HCT116 (cell line): ENCODE results near the gene TNFRSF8. TPM values are rescaled to one million over a fixed set of nuclear protein-coding genes. Genes with fewer than 3 reads are reported as not detected.

Experiments used
- ATAC-seq: fragments of 200-7000 bp; cut with Tn5 transposase; 2 replicates; pipeline ENCODE4 v1.9.1; 2020; ENCODE audit warnings: mild to moderate bottlenecking, moderate library complexity
- BruUV-seq: library from RNA; stranded (reverse); fragments of 400-500 nt; replicated peaks from 2 replicates; lab custom pipeline; 2021; lab: Mats Ljungman, UMichigan
- CTCF ChIA-PET: fragments of 300-600 bp; sonication (Branson Sonifier 250); formaldehyde crosslinking; loops from one replicate; lab custom pipeline; 2021; ENCODE audit warnings: antibody characterized with exemption; lab: Charles Lee
- POLR2A ChIA-PET: fragments of 300-600, 350-600 bp; sonication (Branson Sonifier 250); formaldehyde crosslinking; loops from one replicate; lab custom pipeline; 2021; ENCODE audit warnings: antibody characterized with exemption; lab: Charles Lee
- RAD21 ChIA-PET, 2 experiments: fragments of 300-600 bp; sonication (Branson Sonifier 250); formaldehyde crosslinking; loops; one replicate each; lab custom pipeline; 2023; ENCODE audit warnings: low total read pairs in 2 of 2; ENCODE audit not compliant: uncharacterized antibody in 2 of 2, unreplicated experiment in 2 of 2, low non-redundant PET in 1 of 2; lab: Charles Lee
- DNase-seq: peaks from one replicate; pipeline ENCODE4 v3.0.0-alpha.2; 2010; ENCODE audit warnings: low read depth, low spot score
- H2AFZ ChIP-seq: fragments of 200-600 bp; shearing (Covaris generic), sonication (generic); 2 replicates; pipeline ENCODE4 v1.6.1; 2017; ENCODE audit warnings: low read depth, mixed run types, mixed read lengths, antibody characterized with exemption, low read length; ENCODE audit not compliant: poor library complexity, severe bottlenecking
- H3K27ac ChIP-seq: 2 replicates; pipeline ENCODE4 v1.5.1; 2012; ENCODE audit warnings: low read depth, low read length
- H3K27me3 ChIP-seq: fragments of 200-600 bp; sonication (generic); 2 replicates; pipeline ENCODE4 v1.6.1; 2016; ENCODE audit warnings: mixed run types, low read length, mixed read lengths; ENCODE audit not compliant: insufficient read depth
- H3K36me3 ChIP-seq, 2 experiments: fragments of 200-500 bp in 1 of 2; fragments of 200-600 bp in 1 of 2; sonication (Bioruptor generic) in 1 of 2; sonication (generic) in 1 of 2; 2 replicates each; pipeline versions ENCODE4 v1.5.1 to v1.6.1; 2014 to 2016; ENCODE audit warnings: low read length in 2 of 2, inconsistent platforms in 1 of 2, mixed read lengths in 1 of 2, mixed run types in 1 of 2; ENCODE audit not compliant: insufficient read depth in 2 of 2, control insufficient read depth in 1 of 2
- H3K4me1 ChIP-seq, 2 experiments: fragments of 200-600 bp in 1 of 2; sonication (generic) in 1 of 2; 2 replicates each; pipeline versions ENCODE4 v1.5.1 to v1.6.1; 2012 to 2017; ENCODE audit warnings: low read length in 2 of 2, inconsistent platforms in 1 of 2, mild to moderate bottlenecking in 1 of 2, mixed read lengths in 1 of 2, mixed run types in 1 of 2, moderate library complexity in 1 of 2; ENCODE audit not compliant: insufficient read depth in 2 of 2, control insufficient read depth in 1 of 2
- H3K4me2 ChIP-seq: fragments of 200-600 bp; sonication (generic); 2 replicates; pipeline ENCODE4 v1.6.1; 2017; ENCODE audit warnings: mixed run types, low read length, mixed read lengths
- H3K4me3 ChIP-seq, 2 experiments: fragments of 200-600 bp in 1 of 2; sonication (generic) in 1 of 2; replicated peaks in 1 of 2; 2 replicates each; pipeline ENCODE4 v1.5.1; 2011 to 2016; ENCODE audit warnings: low read length in 2 of 2, control low read depth in 1 of 2, low read depth in 1 of 2, mild to moderate bottlenecking in 1 of 2, mixed read lengths in 1 of 2, mixed run types in 1 of 2
- H3K79me2 ChIP-seq: fragments of 200-600 bp; sonication (generic); 2 replicates; pipeline ENCODE4 v1.6.1; 2017; ENCODE audit warnings: mild to moderate bottlenecking, mixed run types, low read length, moderate library complexity, mixed read lengths; ENCODE audit not compliant: insufficient read depth
- H3K9ac ChIP-seq: fragments of 200-600 bp; sonication (generic); 2 replicates; pipeline ENCODE4 v1.6.1; 2016; ENCODE audit warnings: low read length, mixed read lengths
- H3K9me2 ChIP-seq: fragments of 200-600 bp; sonication (generic), shearing (Covaris generic); 2 replicates; pipeline ENCODE4 v1.6.1; 2017; ENCODE audit warnings: mixed run types, mild to moderate bottlenecking, moderate library complexity; ENCODE audit not compliant: insufficient read depth
- H3K9me3 ChIP-seq, 2 experiments: fragments of 200-500 bp in 1 of 2; fragments of 200-600 bp in 1 of 2; sonication (Bioruptor generic) in 1 of 2; sonication (generic) in 1 of 2; 2 replicates each; pipeline ENCODE4 v1.6.1; 2014 to 2017; ENCODE audit warnings: low read length in 2 of 2, mixed read lengths in 2 of 2, inconsistent platforms in 1 of 2, low read depth in 1 of 2, mild to moderate bottlenecking in 1 of 2, mixed run types in 1 of 2, moderate library complexity in 1 of 2; ENCODE audit not compliant: control insufficient read depth in 1 of 2, insufficient read depth in 1 of 2
- H4K20me1 ChIP-seq: fragments of 200-600 bp; sonication (generic), shearing (Covaris generic); 2 replicates; pipeline ENCODE4 v1.6.1; 2017; ENCODE audit warnings: mixed run types, mild to moderate bottlenecking, moderate library complexity; ENCODE audit not compliant: insufficient read depth
- SP1 ChIP-seq: IDR thresholded peaks from 2 replicates; pipeline ENCODE4 v1.6.1; 2012; ENCODE audit warnings: low read depth
- intact Hi-C: fragments of 100-400 bp; cut with micrococcal nuclease; formaldehyde crosslinking; loops from 2 replicates; pipeline ENCODE4 v1.10.0; 2022
- total RNA-seq: library from RNA; stranded (reverse); gene quantifications from one replicate; pipeline ENCODE4 v1.2.1, GENCODE V29; 2021; ENCODE audit not compliant: unreplicated experiment
- TF ChIP-seq, protein P1 (sequence below): IDR thresholded peaks from 2 replicates; pipeline ENCODE4 v1.6.1; 2011; ENCODE audit warnings: mild to moderate bottlenecking, low read length, moderate library complexity; ENCODE audit not compliant: insufficient replicate concordance; ENCODE audit errors: extremely low read depth
- TF ChIP-seq, protein P2 (sequence below), 3 experiments: fragments of 200-600 bp in 1 of 3; sonication (generic) in 1 of 3; IDR thresholded peaks in 2 of 3; conservative IDR thresholded peaks in 1 of 3; 2 replicates each; pipeline ENCODE4 v1.5.1; 2012 to 2017; ENCODE audit warnings: low read depth in 2 of 3, low read length in 2 of 3, antibody characterized with exemption in 1 of 3, borderline replicate concordance in 1 of 3, control low read depth in 1 of 3, mild to moderate bottlenecking in 1 of 3, mixed read lengths in 1 of 3, mixed run types in 1 of 3, moderate library complexity in 1 of 3; ENCODE audit not compliant: insufficient read depth in 1 of 3

TNFRSF8 gene
- total RNA-seq, 1 experiment from 2014 or later = 0.17 TPM

DNA sequence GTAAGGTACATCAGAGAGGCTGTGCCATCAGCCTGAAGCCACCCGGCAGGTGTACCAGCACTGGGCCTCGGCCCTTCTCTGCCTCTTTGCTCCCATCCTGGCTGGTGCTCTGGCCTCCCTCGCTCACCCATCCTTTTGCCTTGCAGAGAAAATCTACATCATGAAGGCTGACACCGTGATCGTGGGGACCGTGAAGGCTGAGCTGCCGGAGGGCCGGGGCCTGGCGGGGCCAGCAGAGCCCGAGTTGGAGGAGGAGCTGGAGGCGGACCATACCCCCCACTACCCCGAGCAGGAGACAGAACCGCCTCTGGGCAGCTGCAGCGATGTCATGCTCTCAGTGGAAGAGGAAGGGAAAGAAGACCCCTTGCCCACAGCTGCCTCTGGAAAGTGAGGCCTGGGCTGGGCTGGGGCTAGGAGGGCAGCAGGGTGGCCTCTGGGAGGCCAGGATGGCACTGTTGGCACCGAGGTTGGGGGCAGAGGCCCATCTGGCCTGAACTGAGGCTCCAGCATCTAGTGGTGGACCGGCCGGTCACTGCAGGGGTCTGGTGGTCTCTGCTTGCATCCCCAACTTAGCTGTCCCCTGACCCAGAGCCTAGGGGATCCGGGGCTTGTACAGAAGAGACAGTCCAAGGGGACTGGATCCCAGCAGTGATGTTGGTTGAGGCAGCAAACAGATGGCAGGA is 79.2 kb downstream of the TNFRSF8 start (continued):
- TF ChIP-seq, protein P1, sequence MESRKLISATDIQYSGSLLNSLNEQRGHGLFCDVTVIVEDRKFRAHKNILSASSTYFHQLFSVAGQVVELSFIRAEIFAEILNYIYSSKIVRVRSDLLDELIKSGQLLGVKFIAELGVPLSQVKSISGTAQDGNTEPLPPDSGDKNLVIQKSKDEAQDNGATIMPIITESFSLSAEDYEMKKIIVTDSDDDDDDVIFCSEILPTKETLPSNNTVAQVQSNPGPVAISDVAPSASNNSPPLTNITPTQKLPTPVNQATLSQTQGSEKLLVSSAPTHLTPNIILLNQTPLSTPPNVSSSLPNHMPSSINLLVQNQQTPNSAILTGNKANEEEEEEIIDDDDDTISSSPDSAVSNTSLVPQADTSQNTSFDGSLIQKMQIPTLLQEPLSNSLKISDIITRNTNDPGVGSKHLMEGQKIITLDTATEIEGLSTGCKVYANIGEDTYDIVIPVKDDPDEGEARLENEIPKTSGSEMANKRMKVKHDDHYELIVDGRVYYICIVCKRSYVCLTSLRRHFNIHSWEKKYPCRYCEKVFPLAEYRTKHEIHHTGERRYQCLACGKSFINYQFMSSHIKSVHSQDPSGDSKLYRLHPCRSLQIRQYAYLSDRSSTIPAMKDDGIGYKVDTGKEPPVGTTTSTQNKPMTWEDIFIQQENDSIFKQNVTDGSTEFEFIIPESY = no peak

GRCh38 chr1:12142891-12143630 is 80.0 kb downstream of the TNFRSF8 start:
- intact Hi-C loops = no loop called here
- Histone ChIP-seq H3K27me3 (no peaks in the 10 kb centered on the region), H4K20me1 (no peaks in the 10 kb centered on the region), H3K36me3 (no peaks in the 10 kb centered on the region), H3K27ac (no peak overlapping the region), H2AFZ (no peak overlapping the region), H3K9me2 (no peaks in the 10 kb centered on the region), H3K9ac (no peak overlapping the region), H3K4me1 (peaks cover 3 to 19% of the 10 kb centered on the region in 2 experiments; a peak in 3 of 4 replicates), H3K4me3 (no peak overlapping the region), H3K79me2 (no peaks in the 10 kb centered on the region), H3K9me3 (no peaks in the 10 kb centered on the region), H3K4me2 (no peak overlapping the region)
- ATAC-seq = no peak
- TF ChIP-seq SP1 = no peak
- TF ChIP-seq, protein P2, sequence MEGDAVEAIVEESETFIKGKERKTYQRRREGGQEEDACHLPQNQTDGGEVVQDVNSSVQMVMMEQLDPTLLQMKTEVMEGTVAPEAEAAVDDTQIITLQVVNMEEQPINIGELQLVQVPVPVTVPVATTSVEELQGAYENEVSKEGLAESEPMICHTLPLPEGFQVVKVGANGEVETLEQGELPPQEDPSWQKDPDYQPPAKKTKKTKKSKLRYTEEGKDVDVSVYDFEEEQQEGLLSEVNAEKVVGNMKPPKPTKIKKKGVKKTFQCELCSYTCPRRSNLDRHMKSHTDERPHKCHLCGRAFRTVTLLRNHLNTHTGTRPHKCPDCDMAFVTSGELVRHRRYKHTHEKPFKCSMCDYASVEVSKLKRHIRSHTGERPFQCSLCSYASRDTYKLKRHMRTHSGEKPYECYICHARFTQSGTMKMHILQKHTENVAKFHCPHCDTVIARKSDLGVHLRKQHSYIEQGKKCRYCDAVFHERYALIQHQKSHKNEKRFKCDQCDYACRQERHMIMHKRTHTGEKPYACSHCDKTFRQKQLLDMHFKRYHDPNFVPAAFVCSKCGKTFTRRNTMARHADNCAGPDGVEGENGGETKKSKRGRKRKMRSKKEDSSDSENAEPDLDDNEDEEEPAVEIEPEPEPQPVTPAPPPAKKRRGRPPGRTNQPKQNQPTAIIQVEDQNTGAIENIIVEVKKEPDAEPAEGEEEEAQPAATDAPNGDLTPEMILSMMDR (IDR thresholded peaks at IDR 0.05 in 2 of 3, conservative IDR thresholded peaks at IDR 0.05 in 1 of 3; ENCODE audit: borderline replicate concordance in 1 of 3, insufficient read depth in 1 of 3, low read depth in 2 of 3, low read length in 2 of 3) = no peak
- no peak for DNase-seq
- ChIA-PET RAD21 (no interaction called here), POLR2A (no interaction called here), CTCF (no interaction called here)
- BruUV-seq = no TSS peak
